SK-N-SH treated with all-trans-retinoic acid at 6 μM for 48 hours (cell line): ENCODE results near the gene ACO2.

Experiments
- ATAC-seq: fragments of 200-7000 bp; cut with Tn5 transposase; 3 replicates; pipeline ENCODE4 v1.9.1; 2020; ENCODE audit warnings: mild to moderate bottlenecking, moderate library complexity
- ARNTL ChIP-seq: fragments of 450-650 bp; formaldehyde crosslinking; IDR thresholded peaks from 2 replicates; pipeline ENCODE4 v1.5.0; 2020; ENCODE audit warnings: low read depth, mild to moderate bottlenecking, moderate library complexity, borderline replicate concordance
- BACH2 ChIP-seq: fragments of 250-450 bp; sonication (Bioruptor Pico); IDR thresholded peaks from 2 replicates; pipeline ENCODE4 v1.9.0; 2021; ENCODE audit warnings: mild to moderate bottlenecking, borderline replicate concordance
- CSDC2 ChIP-seq: fragments of 250-450 bp; sonication (Bioruptor Pico); IDR thresholded peaks from 2 replicates; pipeline ENCODE4 v1.5.0; 2020; ENCODE audit warnings: mild to moderate bottlenecking, moderate library complexity
- ESRRG ChIP-seq: fragments of 250-450 bp; sonication (Bioruptor Pico); IDR thresholded peaks from 2 replicates; pipeline ENCODE4 v1.6.1; 2021; ENCODE audit warnings: mild to moderate bottlenecking
- GLIS3 ChIP-seq: fragments of 250-450 bp; sonication (Bioruptor Pico); IDR thresholded peaks from 2 replicates; pipeline ENCODE4 v1.5.0; 2020; ENCODE audit warnings: mild to moderate bottlenecking, moderate library complexity
- OSR1 ChIP-seq: fragments of 250-450 bp; sonication (Bioruptor Pico); IDR thresholded peaks from 2 replicates; pipeline ENCODE4 v1.8.0; 2022; ENCODE audit warnings: moderate library complexity, mild to moderate bottlenecking, inconsistent platforms
- PPARA ChIP-seq: fragments of 250-450 bp; sonication (Bioruptor Pico); IDR thresholded peaks from 2 replicates; pipeline ENCODE4 v1.5.0; 2020; ENCODE audit warnings: mild to moderate bottlenecking, borderline replicate concordance
- RARB ChIP-seq: fragments of 250-450 bp; sonication (Bioruptor Pico); IDR thresholded peaks from 2 replicates; pipeline ENCODE4 v1.8.0; 2021; ENCODE audit warnings: mild to moderate bottlenecking, moderate library complexity
- SNAI2 ChIP-seq: fragments of 250-450 bp; sonication (Bioruptor Pico); IDR thresholded peaks from 2 replicates; pipeline ENCODE4 v1.5.0; 2020; ENCODE audit warnings: mild to moderate bottlenecking, moderate library complexity
- TCF4 ChIP-seq: fragments of 250-450 bp; sonication (Bioruptor Pico); IDR thresholded peaks from 2 replicates; pipeline ENCODE4 v1.8.0; 2021; ENCODE audit warnings: mild to moderate bottlenecking, moderate library complexity, borderline replicate concordance
- TOX ChIP-seq: fragments of 250-450 bp; sonication (Bioruptor Pico); IDR thresholded peaks from 2 replicates; pipeline ENCODE4 v1.8.0; 2021; ENCODE audit warnings: mild to moderate bottlenecking, moderate library complexity, borderline replicate concordance
- ZC3H10 ChIP-seq: fragments of 250-450 bp; sonication (Bioruptor Pico); IDR thresholded peaks from 2 replicates; pipeline ENCODE4 v1.5.1; 2021; ENCODE audit warnings: mild to moderate bottlenecking, moderate library complexity
- ZFP3 ChIP-seq: fragments of 250-450 bp; sonication (Bioruptor Pico); IDR thresholded peaks from 2 replicates; pipeline ENCODE4 v1.5.0; 2020; ENCODE audit warnings: mild to moderate bottlenecking, moderate library complexity
- ZFP30 ChIP-seq: fragments of 450-650 bp; formaldehyde crosslinking; IDR thresholded peaks from 2 replicates; pipeline ENCODE4 v1.5.0; 2022; ENCODE audit warnings: mild to moderate bottlenecking, moderate library complexity
- ZNF565 ChIP-seq: fragments of 450-650 bp; formaldehyde crosslinking; conservative IDR thresholded peaks from 2 replicates; pipeline ENCODE4 v1.5.0; 2020; ENCODE audit warnings: low read depth, mild to moderate bottlenecking, moderate library complexity
- ZNF70 ChIP-seq: fragments of 450-650 bp; formaldehyde crosslinking; IDR thresholded peaks from 2 replicates; pipeline ENCODE4 v1.5.0; 2020; ENCODE audit warnings: mild to moderate bottlenecking, moderate library complexity
- ZNF8 ChIP-seq: fragments of 450-650 bp; formaldehyde crosslinking; IDR thresholded peaks from 2 replicates; pipeline ENCODE4 v1.5.0; 2020; ENCODE audit warnings: mild to moderate bottlenecking, moderate library complexity
- TF ChIP-seq, protein P1 (sequence below): fragments of 250-450 bp; sonication (Bioruptor Pico); IDR thresholded peaks from 2 replicates; pipeline ENCODE4 v1.8.0; 2020; ENCODE audit warnings: mild to moderate bottlenecking, moderate library complexity, borderline replicate concordance
- TF ChIP-seq, protein P2 (sequence below): fragments of 250-450 bp; sonication (Bioruptor Pico); IDR thresholded peaks from 2 replicates; pipeline ENCODE4 v1.5.1; 2021; ENCODE audit warnings: mild to moderate bottlenecking, moderate library complexity
- TF ChIP-seq, protein P3 (sequence below): fragments of 250-450 bp; sonication (Bioruptor Pico); IDR thresholded peaks from 2 replicates; pipeline ENCODE4 v1.5.1; 2020; ENCODE audit warnings: low read depth, mild to moderate bottlenecking, moderate library complexity
- TF ChIP-seq, protein P4 (sequence below): fragments of 250-450 bp; sonication (Bioruptor Pico); IDR thresholded peaks from 2 replicates; pipeline ENCODE4 v1.8.0; 2021; ENCODE audit warnings: low read depth, mild to moderate bottlenecking, moderate library complexity, borderline replicate concordance
- TF ChIP-seq, protein P5 (sequence below): fragments of 250-450 bp; sonication (Bioruptor Pico); IDR thresholded peaks from 2 replicates; pipeline ENCODE4 v1.5.0; 2020; ENCODE audit warnings: mild to moderate bottlenecking, moderate library complexity

Gene ACO2

DNA sequence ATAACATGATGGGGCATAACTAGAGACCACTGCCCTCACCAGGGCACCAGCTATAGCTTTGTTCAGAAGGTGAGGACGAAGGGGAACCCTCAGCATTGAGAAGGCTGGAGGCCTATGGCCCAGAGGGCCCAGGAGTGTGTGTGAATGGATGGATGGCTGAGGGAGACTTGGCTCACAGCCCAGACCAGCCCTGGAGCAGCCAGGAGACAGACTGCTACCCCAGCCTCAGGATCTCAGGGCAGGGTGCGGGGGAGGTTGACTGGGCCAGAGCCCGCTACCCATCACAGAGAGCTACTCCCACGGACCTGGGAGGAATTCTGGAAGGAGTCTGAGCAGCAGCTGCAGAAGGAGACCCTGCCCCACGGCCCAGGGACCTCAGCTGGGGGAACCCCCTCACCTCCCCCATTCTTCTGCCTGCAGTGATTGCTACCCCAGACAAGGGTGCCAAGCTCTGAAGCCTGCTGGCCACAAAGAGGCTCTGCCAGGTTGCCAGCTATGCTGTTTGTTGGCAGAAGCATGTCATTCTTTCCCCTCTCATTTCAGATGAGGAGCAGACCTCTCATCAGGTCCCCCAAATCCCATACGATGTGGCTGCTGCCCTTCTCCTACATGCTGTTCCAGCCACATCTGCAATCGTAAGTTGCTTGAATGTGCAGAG is 86.5 kb downstream of the ACO2 start:
- TF ChIP-seq ZNF565 (CRISPR knock-in tag) (no peak), ZNF70 (CRISPR knock-in tag) (no peak), CSDC2 (no peak), ARNTL (CRISPR knock-in tag) (no peak), SNAI2 (CRISPR knock-in tag) (no peak), PPARA (no peak), ZFP3 (CRISPR knock-in tag) (no peak), ZC3H10 (CRISPR knock-in tag) (no peak), GLIS3 (CRISPR knock-in tag) (no peak), BACH2 (CRISPR knock-in tag) (no peak), TOX (no peak)
- TF ChIP-seq, protein P1, sequence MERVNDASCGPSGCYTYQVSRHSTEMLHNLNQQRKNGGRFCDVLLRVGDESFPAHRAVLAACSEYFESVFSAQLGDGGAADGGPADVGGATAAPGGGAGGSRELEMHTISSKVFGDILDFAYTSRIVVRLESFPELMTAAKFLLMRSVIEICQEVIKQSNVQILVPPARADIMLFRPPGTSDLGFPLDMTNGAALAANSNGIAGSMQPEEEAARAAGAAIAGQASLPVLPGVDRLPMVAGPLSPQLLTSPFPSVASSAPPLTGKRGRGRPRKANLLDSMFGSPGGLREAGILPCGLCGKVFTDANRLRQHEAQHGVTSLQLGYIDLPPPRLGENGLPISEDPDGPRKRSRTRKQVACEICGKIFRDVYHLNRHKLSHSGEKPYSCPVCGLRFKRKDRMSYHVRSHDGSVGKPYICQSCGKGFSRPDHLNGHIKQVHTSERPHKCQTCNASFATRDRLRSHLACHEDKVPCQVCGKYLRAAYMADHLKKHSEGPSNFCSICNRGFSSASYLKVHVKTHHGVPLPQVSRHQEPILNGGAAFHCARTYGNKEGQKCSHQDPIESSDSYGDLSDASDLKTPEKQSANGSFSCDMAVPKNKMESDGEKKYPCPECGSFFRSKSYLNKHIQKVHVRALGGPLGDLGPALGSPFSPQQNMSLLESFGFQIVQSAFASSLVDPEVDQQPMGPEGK (CRISPR knock-in tag): no peak
- TF ChIP-seq, protein P2, sequence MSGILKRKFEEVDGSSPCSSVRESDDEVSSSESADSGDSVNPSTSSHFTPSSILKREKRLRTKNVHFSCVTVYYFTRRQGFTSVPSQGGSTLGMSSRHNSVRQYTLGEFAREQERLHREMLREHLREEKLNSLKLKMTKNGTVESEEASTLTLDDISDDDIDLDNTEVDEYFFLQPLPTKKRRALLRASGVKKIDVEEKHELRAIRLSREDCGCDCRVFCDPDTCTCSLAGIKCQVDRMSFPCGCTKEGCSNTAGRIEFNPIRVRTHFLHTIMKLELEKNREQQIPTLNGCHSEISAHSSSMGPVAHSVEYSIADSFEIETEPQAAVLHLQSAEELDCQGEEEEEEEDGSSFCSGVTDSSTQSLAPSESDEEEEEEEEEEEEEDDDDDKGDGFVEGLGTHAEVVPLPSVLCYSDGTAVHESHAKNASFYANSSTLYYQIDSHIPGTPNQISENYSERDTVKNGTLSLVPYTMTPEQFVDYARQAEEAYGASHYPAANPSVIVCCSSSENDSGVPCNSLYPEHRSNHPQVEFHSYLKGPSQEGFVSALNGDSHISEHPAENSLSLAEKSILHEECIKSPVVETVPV: no peak
- TF ChIP-seq, protein P3, sequence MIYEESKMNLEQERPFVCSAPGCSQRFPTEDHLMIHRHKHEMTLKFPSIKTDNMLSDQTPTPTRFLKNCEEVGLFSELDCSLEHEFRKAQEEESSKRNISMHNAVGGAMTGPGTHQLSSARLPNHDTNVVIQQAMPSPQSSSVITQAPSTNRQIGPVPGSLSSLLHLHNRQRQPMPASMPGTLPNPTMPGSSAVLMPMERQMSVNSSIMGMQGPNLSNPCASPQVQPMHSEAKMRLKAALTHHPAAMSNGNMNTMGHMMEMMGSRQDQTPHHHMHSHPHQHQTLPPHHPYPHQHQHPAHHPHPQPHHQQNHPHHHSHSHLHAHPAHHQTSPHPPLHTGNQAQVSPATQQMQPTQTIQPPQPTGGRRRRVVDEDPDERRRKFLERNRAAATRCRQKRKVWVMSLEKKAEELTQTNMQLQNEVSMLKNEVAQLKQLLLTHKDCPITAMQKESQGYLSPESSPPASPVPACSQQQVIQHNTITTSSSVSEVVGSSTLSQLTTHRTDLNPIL (CRISPR knock-in tag): no peak
- TF ChIP-seq, protein P4, sequence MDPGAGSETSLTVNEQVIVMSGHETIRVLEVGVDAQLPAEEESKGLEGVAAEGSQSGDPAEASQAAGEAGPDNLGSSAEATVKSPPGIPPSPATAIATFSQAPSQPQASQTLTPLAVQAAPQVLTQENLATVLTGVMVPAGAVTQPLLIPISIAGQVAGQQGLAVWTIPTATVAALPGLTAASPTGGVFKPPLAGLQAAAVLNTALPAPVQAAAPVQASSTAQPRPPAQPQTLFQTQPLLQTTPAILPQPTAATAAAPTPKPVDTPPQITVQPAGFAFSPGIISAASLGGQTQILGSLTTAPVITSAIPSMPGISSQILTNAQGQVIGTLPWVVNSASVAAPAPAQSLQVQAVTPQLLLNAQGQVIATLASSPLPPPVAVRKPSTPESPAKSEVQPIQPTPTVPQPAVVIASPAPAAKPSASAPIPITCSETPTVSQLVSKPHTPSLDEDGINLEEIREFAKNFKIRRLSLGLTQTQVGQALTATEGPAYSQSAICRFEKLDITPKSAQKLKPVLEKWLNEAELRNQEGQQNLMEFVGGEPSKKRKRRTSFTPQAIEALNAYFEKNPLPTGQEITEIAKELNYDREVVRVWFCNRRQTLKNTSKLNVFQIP: no peak
- no peak; the same call in 2 of the 3 replicates for ATAC-seq

DNA sequence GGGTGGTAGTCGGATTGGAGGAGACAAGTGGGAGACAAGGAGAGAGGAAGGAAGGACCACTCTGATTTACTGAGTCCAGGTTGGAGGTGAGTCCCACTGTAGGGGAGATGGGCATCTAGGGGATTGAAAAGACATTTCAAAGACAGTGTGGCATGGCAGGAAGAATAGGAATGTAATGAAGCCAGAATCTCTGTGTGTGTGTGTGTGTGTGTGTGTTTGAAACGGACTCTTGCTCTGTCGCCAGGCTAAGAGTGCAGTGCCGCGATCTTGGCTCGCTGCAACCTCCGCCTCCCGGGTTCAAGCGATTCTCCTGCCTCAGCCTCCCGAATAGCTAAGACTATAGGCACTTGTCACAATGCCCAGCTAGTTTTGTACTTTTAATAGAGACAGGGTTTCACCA is 87.6 kb downstream of the ACO2 start:
- ATAC-seq: no peak
- TF ChIP-seq TCF4 (CRISPR knock-in tag) (no peak), SNAI2 (CRISPR knock-in tag) (no peak), TOX (no peak), ZNF8 (CRISPR knock-in tag) (no peak), ZNF70 (CRISPR knock-in tag) (no peak), ESRRG (CRISPR knock-in tag) (no peak), OSR1 (no peak), ZNF565 (CRISPR knock-in tag) (no peak), ZFP3 (CRISPR knock-in tag) (no peak), RARB (CRISPR knock-in tag) (no peak), CSDC2 (no peak), ZFP30 (CRISPR knock-in tag) (no peak), GLIS3 (CRISPR knock-in tag) (no peak)
- TF ChIP-seq, protein P4: no peak
- TF ChIP-seq, protein P5, sequence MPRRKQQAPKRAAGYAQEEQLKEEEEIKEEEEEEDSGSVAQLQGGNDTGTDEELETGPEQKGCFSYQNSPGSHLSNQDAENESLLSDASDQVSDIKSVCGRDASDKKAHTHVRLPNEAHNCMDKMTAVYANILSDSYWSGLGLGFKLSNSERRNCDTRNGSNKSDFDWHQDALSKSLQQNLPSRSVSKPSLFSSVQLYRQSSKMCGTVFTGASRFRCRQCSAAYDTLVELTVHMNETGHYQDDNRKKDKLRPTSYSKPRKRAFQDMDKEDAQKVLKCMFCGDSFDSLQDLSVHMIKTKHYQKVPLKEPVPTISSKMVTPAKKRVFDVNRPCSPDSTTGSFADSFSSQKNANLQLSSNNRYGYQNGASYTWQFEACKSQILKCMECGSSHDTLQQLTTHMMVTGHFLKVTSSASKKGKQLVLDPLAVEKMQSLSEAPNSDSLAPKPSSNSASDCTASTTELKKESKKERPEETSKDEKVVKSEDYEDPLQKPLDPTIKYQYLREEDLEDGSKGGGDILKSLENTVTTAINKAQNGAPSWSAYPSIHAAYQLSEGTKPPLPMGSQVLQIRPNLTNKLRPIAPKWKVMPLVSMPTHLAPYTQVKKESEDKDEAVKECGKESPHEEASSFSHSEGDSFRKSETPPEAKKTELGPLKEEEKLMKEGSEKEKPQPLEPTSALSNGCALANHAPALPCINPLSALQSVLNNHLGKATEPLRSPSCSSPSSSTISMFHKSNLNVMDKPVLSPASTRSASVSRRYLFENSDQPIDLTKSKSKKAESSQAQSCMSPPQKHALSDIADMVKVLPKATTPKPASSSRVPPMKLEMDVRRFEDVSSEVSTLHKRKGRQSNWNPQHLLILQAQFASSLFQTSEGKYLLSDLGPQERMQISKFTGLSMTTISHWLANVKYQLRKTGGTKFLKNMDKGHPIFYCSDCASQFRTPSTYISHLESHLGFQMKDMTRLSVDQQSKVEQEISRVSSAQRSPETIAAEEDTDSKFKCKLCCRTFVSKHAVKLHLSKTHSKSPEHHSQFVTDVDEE: no peak
